GM12878 (cell line): ENCODE measurements around the gene CASS4. TPM values are rescaled to one million over a fixed set of nuclear protein-coding genes. Genes with fewer than 3 reads are reported as not detected.
A peak's percentile ranks its signal among the peaks of the same experiment; 100 is the strongest.

Source experiments
- ATAC-seq: fragments of 200-7000 bp; cut with Tn5 transposase; 3 replicates; pipeline ENCODE4 v1.9.1; 2020; ENCODE audit warnings: mild to moderate bottlenecking, moderate library complexity
- BruUV-seq: library from RNA; stranded (reverse); fragments of 400-500 nt; replicated peaks from 2 replicates; lab custom pipeline; 2021; lab: Mats Ljungman, UMichigan
- CTCF ChIA-PET: fragments of 300-600 bp; sonication (Branson Sonifier 250); formaldehyde crosslinking; extraction: SDS; loops from one replicate; lab custom pipeline; 2021; ENCODE audit warnings: inconsistent platforms; lab: Yijun Ruan, JAX
- POLR2A ChIA-PET: fragments of 350-600 bp; formaldehyde crosslinking; extraction: SDS; loops from one replicate; lab custom pipeline; 2021; ENCODE audit warnings: inconsistent platforms; lab: Charles Lee
- RAD21 ChIA-PET: fragments of 300-600 bp; sonication (Branson Sonifier 250); formaldehyde crosslinking; loops from one replicate; lab custom pipeline; 2023; ENCODE audit warnings: antibody characterized with exemption; ENCODE audit not compliant: unreplicated experiment; lab: Charles Lee
- SMC1A ChIA-PET: fragments of 300-600 bp; sonication (Branson Sonifier 250); formaldehyde crosslinking; loops from one replicate; lab custom pipeline; 2023; ENCODE audit not compliant: unreplicated experiment, uncharacterized antibody; lab: Charles Lee
- DNase-seq: peaks from one replicate; pipeline ENCODE4 v3.0.0-alpha.2; 2011; ENCODE audit warnings: low read depth, low spot score
- FAIRE-seq: peaks from 3 replicates; lab custom pipeline; 2011; peaks lifted over from hg19 to GRCh38; lab: Jason Lieb, UNC
- H2AFZ ChIP-seq: 2 replicates; pipeline ENCODE4 v1.6.0; 2011; ENCODE audit warnings: low read depth, low read length, control low read depth; ENCODE audit not compliant: control insufficient read depth
- H3K27ac ChIP-seq: 2 replicates; pipeline ENCODE4 v1.5.1; 2011; ENCODE audit warnings: control low read depth; ENCODE audit not compliant: control insufficient read depth, insufficient read depth
- H3K27me3 ChIP-seq, 2 experiments: replicated peaks in 1 of 2; 2 replicates each; pipeline versions ENCODE4 v1.6.0 to v1.6.1; 2011; ENCODE audit warnings: low read length in 1 of 2; ENCODE audit not compliant: control insufficient read depth in 2 of 2, insufficient read depth in 2 of 2
- H3K36me3 ChIP-seq, 2 experiments: 2 replicates each; pipeline ENCODE4 v1.5.1; 2011; ENCODE audit warnings: low read length in 1 of 2; ENCODE audit not compliant: control insufficient read depth in 2 of 2, insufficient read depth in 2 of 2
- H3K4me1 ChIP-seq: 2 replicates; pipeline ENCODE4 v1.6.1; 2011; ENCODE audit warnings: mild to moderate bottlenecking, low read length, moderate library complexity, mixed read lengths; ENCODE audit not compliant: control insufficient read depth, insufficient read depth
- H3K4me2 ChIP-seq: 2 replicates; pipeline ENCODE4 v1.6.0; 2011; ENCODE audit warnings: control low read depth; ENCODE audit not compliant: control insufficient read depth, insufficient read depth
- H3K4me3 ChIP-seq: fragments of 200-600 bp; sonication (generic); 2 replicates; pipeline ENCODE4 v1.5.1; 2016
- H3K79me2 ChIP-seq: 2 replicates; pipeline ENCODE4 v1.6.0; 2011; ENCODE audit warnings: low read length; ENCODE audit not compliant: control insufficient read depth, insufficient read depth
- H3K9ac ChIP-seq: 2 replicates; pipeline ENCODE4 v1.8.0; 2011; ENCODE audit warnings: low read length, control low read depth, mixed read lengths; ENCODE audit not compliant: control insufficient read depth, insufficient read depth
- H3K9me3 ChIP-seq: replicated peaks from 3 replicates; pipeline ENCODE4 v1.5.1; 2011; ENCODE audit warnings: mild to moderate bottlenecking, low read length; ENCODE audit not compliant: control insufficient read depth, insufficient read depth
- H4K20me1 ChIP-seq: 2 replicates; pipeline ENCODE4 v1.6.0; 2011; ENCODE audit not compliant: control insufficient read depth, insufficient read depth
- BCL11A ChIP-seq: IDR thresholded peaks from 2 replicates; pipeline ENCODE4 v1.6.1; 2011; ENCODE audit warnings: low read depth, low read length
- NBN ChIP-seq: fragments of 450-650 bp; IDR thresholded peaks from 2 replicates; pipeline ENCODE4 v1.6.1; 2016
- NRF1 ChIP-seq: conservative IDR thresholded peaks from 2 replicates; pipeline ENCODE4 v1.6.1; 2011; ENCODE audit warnings: mild to moderate bottlenecking, low read depth, low read length, improper control_type of control experiment
- RCOR1 ChIP-seq: conservative IDR thresholded peaks from 2 replicates; pipeline ENCODE4 v1.6.1; 2012; ENCODE audit warnings: low read depth, low read length, improper control_type of control experiment
- SMARCA5 ChIP-seq: fragments of 450-650 bp; IDR thresholded peaks from 2 replicates; pipeline ENCODE4 v1.6.1; 2017; ENCODE audit warnings: mild to moderate bottlenecking
- SREBF2 ChIP-seq: IDR thresholded peaks from 2 replicates; pipeline ENCODE4 v1.6.1; 2012; ENCODE audit warnings: mild to moderate bottlenecking, low read length
- ZNF622 ChIP-seq: fragments of 450-650 bp; IDR thresholded peaks from 2 replicates; pipeline ENCODE4 v1.6.1; 2017; ENCODE audit warnings: mild to moderate bottlenecking, inconsistent platforms
- WGBS: methylation state at CpG from one replicate; pipeline ENCODE4 v1.1.6; 2016; ENCODE audit warnings: low lambda C conversion rate; ENCODE audit not compliant: insufficient replicate concordance, insufficient coverage; ENCODE audit errors: missing lambda C conversion rate; 5-methylcytosine and 5-hydroxymethylcytosine counted together
- in situ Hi-C: fragments of 300-500 bp; cut with MboI; formaldehyde crosslinking; loops from 9 replicates; pipeline ENCODE4 v1.14.3; 2018; ENCODE audit warnings: mixed read lengths
- intact Hi-C: fragments of 100-400 bp; cut with micrococcal nuclease; formaldehyde crosslinking; loops from one replicate; pipeline ENCODE4 v1.14.2; 2022; ENCODE audit not compliant: unreplicated experiment
- polyA plus RNA-seq, 11 experiments: library from polyadenylated mRNA; depleted of rRNA in 4 of 11; unstranded in 6 of 11; stranded (reverse) in 5 of 11; fragments of >200 nt; fragmentation: Nextera tagmentation in 4 of 11; fragmentation: Illumina TruSeq in 1 of 11; extraction: Ambion mirVana in 4 of 11; extraction: Trizol in 1 of 11; gene quantifications; 1 replicate in 1 of 11; 2 replicates in 10 of 11; pipeline versions ENCODE4 v1.2.1 to v1.2.3, GENCODE V29; 2011 to 2016; ENCODE audit warnings: inconsistent platforms in 2 of 11, missing spikeins in 2 of 11, low read depth in 1 of 11
- total RNA-seq, 4 experiments: library from RNA; depleted of rRNA in 3 of 4; stranded (reverse); fragments of >200 nt in 3 of 4; fragmentation: Illumina TruSeq in 1 of 4; extraction: Trizol in 1 of 4; gene quantifications; 2 replicates each; pipeline versions ENCODE4 v1.2.1 to v1.2.3, GENCODE V29; 2013 to 2021
- TF ChIP-seq, protein P1 (sequence below): IDR thresholded peaks from 2 replicates; pipeline ENCODE4 v1.6.1; 2012; ENCODE audit warnings: low read depth, low read length, improper control_type of control experiment
- TF ChIP-seq, protein P2 (sequence below): fragments of 450-650 bp; IDR thresholded peaks from 2 replicates; pipeline ENCODE4 v1.6.1; 2018; ENCODE audit warnings: borderline replicate concordance, mild to moderate bottlenecking; ENCODE audit not compliant: partially characterized antibody

The CASS4 gene
- total and polyA plus RNA-seq, 10 of the 15 experiments (the other 5 are each of a cell fraction or from before 2014, with no cell fraction given), result 0.04 to 0.24 (median 0.11) TPM; not detected in 1

DNA sequence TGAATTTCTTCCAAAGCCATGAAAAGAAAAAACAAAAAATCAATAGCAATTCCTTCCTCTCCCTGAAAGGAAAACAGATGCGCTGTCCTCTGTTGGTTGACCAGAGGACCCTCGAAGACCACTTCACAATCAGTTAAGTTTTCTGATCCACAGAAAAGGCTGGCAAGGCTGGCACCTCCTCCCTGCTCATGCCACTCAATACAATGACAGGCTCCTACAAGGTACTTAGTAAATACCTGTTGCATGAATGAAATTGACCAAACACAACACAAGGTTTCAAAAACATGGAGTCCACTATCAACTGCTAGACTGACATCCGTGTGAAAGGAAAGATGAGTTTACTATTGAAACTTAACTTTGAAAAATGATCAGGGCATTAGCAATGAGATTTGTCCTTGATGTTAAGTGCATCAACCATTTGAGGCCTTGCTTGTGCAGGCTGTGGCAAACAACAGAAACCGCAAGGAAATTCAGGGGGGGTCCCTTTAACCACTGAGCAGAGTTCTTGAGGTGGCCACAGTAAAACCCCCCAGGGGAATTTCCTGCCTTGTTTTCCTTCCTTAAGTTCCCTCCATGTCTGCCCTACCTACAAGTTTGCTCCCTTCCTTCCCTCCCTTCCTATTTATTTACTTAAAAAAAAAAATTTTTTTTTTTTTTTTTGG is 28.4 kb downstream of the CASS4 start (continued):
- no peak for TF ChIP-seq RCOR1
- TF ChIP-seq, all 136 proteins: peak for 27

DNA sequence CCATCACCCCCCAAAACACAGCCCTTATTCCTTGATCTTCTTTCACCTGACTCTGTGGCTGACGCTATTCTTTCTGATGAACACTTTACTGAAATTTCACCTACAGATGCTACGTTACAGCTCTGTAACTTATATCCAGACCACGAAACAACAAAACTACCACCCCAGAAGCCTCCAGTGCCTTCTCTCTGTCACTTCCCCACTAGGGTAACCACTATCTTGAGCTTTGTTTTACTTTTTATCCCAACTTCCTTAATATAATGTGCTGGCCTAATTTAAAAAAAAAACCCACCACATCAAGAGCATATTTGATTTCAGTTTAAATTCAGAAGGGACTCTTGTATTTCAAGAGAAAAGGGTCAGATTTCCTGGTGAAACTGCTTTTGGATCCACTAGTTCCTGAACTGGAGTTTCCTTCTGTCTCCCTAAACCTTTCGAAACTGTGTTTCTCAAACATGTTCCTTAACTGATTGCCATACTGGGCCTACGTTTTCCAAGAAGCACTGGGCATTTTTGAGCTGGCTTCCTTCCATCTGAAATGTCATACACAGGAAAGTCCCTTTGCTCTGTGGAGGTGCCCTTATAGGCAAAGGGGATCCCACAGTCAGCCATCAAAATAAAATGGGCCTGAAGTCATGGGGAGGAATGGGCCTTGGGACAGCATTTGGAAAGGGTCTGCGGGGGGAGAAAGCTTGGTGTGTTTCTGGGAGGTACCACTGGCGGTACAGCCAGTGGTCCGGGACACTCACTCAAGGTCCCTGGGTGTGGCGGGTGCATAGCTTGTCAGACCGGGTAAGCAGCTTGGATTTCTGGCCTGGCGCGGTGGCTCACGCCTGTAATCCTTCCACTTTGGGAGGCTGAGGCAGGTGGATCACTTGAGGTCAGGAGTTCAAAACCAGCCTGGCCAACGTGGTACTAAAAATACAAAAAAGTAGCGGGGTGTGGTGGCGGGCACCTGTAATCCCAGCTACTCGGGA is 30.6 kb downstream of the CASS4 start:
- H3K4me1 ChIP-seq, result peaks cover 20% of the 10 kb centered on the region
- POLR2A ChIA-PET, result interaction anchor here (2.3 kb wide), 1 partner anchor 11 kb away, joined by 20 read pairs; no protein-coding TSS in a partner anchor
- no peaks in the 10 kb centered on the region for H3K27me3 ChIP-seq
- 0 out of 2 replicates have a peak overlapping the region, but pooled peaks have one; percentile 8 for H3K4me2 ChIP-seq
- H3K79me2 ChIP-seq, result no peaks in the 10 kb centered on the region
- no peaks in the 10 kb centered on the region for H4K20me1 ChIP-seq
- RAD21 ChIA-PET, result interaction anchor here (1.4 kb wide), 1 partner anchor 9 kb away, joined by 3 read pairs; no protein-coding TSS in a partner anchor
- DNase-seq, result no peak
- ATAC-seq, result peak; percentile 40
- H2AFZ ChIP-seq, result peak overlapping the region; percentile 32
- H3K27ac ChIP-seq, result no peak overlapping the region; the same call in 1 of the 2 replicates
- TF ChIP-seq, protein P1, sequence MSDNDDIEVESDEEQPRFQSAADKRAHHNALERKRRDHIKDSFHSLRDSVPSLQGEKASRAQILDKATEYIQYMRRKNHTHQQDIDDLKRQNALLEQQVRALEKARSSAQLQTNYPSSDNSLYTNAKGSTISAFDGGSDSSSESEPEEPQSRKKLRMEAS, result no peak
- TF ChIP-seq NBN (no peak), NRF1 (no peak), BCL11A (no peak), SMARCA5 (no peak), SREBF2 (no peak), ZNF622 (no peak)
- TF ChIP-seq, protein P2, sequence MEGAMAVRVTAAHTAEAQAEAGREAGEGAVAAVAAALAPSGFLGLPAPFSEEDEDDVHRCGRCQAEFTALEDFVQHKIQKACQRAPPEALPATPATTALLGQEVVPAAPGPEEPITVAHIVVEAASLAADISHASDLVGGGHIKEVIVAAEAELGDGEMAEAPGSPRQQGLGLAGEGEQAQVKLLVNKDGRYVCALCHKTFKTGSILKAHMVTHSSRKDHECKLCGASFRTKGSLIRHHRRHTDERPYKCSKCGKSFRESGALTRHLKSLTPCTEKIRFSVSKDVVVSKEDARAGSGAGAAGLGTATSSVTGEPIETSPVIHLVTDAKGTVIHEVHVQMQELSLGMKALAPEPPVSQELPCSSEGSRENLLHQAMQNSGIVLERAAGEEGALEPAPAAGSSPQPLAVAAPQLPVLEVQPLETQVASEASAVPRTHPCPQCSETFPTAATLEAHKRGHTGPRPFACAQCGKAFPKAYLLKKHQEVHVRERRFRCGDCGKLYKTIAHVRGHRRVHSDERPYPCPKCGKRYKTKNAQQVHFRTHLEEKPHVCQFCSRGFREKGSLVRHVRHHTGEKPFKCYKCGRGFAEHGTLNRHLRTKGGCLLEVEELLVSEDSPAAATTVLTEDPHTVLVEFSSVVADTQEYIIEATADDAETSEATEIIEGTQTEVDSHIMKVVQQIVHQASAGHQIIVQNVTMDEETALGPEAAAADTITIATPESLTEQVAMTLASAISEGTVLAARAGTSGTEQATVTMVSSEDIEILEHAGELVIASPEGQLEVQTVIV, result no peak
- in situ Hi-C loops (no loop called here), intact Hi-C loops (no loop called here)
- H3K9me3 ChIP-seq, result no peaks in the 10 kb centered on the region
- FAIRE-seq, result no peak
- no peaks in the 10 kb centered on the region for H3K36me3 ChIP-seq
- no peak overlapping the region for H3K9ac ChIP-seq
- SMC1A ChIA-PET, result interaction anchor here (0.9 to 2.7 kb wide), 6 partner anchors 9 to 31 kb away, joined by 3 to 21 read pairs (median 4); partner anchors contain the start of gene CASS4
- CTCF ChIA-PET, result interaction anchor here (0.7 to 1.3 kb wide), 2 partner anchors 10 to 11 kb away, joined by 3 to 4 read pairs; no protein-coding TSS in a partner anchor
- WGBS, result 82% methylated on average over 17 of the region's 17 CpGs
- no TSS peak for BruUV-seq
- no peak overlapping the region for H3K4me3 ChIP-seq
